ENCODE measurements around the gene PUS1. TPM values are rescaled to one million over a fixed set of nuclear protein-coding genes. Genes with fewer than 3 reads are reported as not detected.

Gene PUS1
- total RNA-seq, 3 donors from 2014 or later: 8.8 to 31.5 (median 20.9) TPM

DNA sequence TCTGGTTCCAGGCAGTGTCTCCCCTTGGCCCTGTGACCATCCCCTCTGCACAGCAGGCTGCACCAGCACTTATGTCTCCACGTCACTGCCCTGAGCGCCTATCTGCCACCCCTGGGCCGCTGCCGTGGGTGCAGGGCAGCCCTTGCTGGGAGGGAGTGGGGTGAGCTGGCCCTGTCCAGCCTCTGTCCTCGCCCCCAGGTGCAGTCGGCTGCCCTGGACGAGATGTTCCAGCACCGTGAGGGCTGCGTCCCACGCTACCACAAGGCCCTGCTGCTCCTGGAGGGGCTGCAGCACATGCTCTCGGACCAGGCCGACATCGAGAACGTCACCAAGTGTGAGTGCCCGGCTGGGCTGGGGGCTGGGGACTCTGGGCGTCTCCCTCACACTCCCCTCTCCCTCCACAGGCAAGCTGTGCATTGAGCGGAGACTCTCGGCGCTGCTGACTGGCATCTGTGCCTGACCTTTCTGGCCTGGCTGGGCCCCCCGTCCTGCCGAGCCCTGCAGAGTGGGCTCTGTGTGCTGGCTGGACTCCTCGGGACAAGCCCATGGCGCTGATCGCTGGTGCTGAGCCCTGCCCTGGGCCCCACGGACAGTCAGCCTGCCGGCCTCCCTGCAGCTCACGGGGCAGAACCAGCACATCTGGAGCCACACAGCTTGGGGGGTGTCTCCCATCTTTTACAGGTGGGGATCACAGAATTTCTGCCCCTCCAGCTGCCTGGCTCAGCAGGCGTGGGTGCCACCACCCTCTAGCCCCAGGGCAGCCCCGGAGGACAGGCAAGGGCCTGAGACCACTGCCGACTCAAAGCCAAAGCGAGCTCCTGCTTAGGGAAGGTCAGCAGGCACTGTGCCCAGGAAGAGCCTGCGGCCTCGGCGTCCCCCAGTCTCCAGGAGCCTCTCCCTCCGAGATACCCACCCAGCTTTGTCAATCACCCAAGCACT, 7.9 kb upstream of the PUS1 start:
- TF ChIP-seq POLR2A (IDR thresholded peaks at IDR 0.05) (no peak), POLR2AphosphoS5 (IDR thresholded peaks at IDR 0.05) (no peak)
- TF ChIP-seq, protein P1, sequence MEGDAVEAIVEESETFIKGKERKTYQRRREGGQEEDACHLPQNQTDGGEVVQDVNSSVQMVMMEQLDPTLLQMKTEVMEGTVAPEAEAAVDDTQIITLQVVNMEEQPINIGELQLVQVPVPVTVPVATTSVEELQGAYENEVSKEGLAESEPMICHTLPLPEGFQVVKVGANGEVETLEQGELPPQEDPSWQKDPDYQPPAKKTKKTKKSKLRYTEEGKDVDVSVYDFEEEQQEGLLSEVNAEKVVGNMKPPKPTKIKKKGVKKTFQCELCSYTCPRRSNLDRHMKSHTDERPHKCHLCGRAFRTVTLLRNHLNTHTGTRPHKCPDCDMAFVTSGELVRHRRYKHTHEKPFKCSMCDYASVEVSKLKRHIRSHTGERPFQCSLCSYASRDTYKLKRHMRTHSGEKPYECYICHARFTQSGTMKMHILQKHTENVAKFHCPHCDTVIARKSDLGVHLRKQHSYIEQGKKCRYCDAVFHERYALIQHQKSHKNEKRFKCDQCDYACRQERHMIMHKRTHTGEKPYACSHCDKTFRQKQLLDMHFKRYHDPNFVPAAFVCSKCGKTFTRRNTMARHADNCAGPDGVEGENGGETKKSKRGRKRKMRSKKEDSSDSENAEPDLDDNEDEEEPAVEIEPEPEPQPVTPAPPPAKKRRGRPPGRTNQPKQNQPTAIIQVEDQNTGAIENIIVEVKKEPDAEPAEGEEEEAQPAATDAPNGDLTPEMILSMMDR (IDR thresholded peaks at IDR 0.05): no peak
- intact Hi-C loops (cut with DNase I; ENCODE audit: low total_unique reads): no loop called here

DNA sequence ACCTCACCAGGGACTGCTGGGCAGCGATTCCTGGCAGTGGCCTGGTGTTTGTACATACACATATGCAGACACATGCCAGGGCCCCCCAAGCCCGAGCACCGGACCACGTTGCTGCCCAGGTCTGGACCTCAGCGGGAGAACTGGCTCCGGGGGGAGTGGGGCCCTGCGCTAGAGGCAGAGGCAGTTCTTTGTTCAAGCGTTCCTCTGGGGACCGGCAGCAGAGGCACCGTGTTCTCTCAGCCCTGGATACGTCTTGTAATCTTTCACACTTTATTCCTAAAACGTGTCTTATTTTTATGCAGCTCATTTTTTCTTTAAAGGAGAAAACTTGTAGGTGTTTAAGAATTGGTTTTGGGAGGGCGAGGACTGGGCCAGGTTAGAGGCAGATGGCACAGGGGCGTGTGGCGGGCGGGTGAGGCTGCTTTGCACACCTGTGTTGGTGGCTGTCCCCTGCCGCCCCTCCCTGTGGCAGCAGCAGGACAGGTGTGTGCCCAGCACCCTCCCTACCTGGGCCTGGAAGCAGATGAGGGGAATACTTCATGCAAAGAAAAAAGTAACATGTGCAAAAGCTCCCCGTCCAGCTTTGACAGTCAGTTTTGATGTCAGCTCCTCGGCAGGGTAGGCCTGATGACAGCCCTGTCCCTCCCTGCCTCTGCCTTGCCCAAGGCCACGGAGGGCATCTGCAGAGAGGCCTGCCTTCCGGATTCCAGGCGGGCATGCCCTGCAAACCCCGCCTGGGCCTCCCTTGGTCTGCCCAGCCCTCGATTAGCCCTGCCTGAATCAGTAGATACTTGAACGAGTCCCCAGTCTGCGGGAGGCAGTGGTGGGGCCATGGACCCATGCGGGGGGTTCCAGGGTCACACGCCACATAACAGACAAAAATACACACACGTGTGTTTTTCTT, 7.0 kb upstream of the PUS1 start:
- TF ChIP-seq POLR2AphosphoS5 (IDR thresholded peaks at IDR 0.05) (no peak), POLR2A (IDR thresholded peaks at IDR 0.05) (no peak)
- no peak overlapping the region for H3K27ac ChIP-seq
- H3K4me3 ChIP-seq: no peak overlapping the region
- H3K4me1 ChIP-seq: no peaks in the 10 kb centered on the region
- intact Hi-C loops (cut with DNase I; ENCODE audit: low total_unique reads): no loop called here
- DNase-seq (ENCODE audit: low spot score in 2 of 2): no peak
- H3K36me3 ChIP-seq: no peaks in the 10 kb centered on the region
- no peaks in the 10 kb centered on the region for H3K27me3 ChIP-seq
- H3K9me3 ChIP-seq: no peaks in the 10 kb centered on the region

More for the DNA sequence above, 7.9 kb upstream of the PUS1 start:
- Histone ChIP-seq H3K27ac (no peak overlapping the region), H3K4me1 (no peaks in the 10 kb centered on the region), H3K4me3 (no peak overlapping the region), H3K27me3 (no peaks in the 10 kb centered on the region), H3K36me3 (no peaks in the 10 kb centered on the region), H3K9me3 (no peaks in the 10 kb centered on the region)
- no peak for DNase-seq (ENCODE audit: low spot score in 2 of 2)

- no peak for DNase-seq (ENCODE audit: low spot score in 2 of 2)
- Histone ChIP-seq H3K27me3 (no peaks in the 10 kb centered on the region), H3K4me1 (no peaks in the 10 kb centered on the region), H3K4me3 (no peak overlapping the region), H3K36me3 (no peaks in the 10 kb centered on the region), H3K9me3 (no peaks in the 10 kb centered on the region), H3K27ac (no peak overlapping the region)
- intact Hi-C loops (cut with DNase I; ENCODE audit: low total_unique reads): no loop called here
- TF ChIP-seq POLR2A (IDR thresholded peaks at IDR 0.05) (no peak), POLR2AphosphoS5 (IDR thresholded peaks at IDR 0.05) (no peak)
- TF ChIP-seq, protein P1 (IDR thresholded peaks at IDR 0.05): no peak
Observed at GRCh38 chr12:131922772-131923171, 6.3 kb upstream of the PUS1 start.

DNA sequence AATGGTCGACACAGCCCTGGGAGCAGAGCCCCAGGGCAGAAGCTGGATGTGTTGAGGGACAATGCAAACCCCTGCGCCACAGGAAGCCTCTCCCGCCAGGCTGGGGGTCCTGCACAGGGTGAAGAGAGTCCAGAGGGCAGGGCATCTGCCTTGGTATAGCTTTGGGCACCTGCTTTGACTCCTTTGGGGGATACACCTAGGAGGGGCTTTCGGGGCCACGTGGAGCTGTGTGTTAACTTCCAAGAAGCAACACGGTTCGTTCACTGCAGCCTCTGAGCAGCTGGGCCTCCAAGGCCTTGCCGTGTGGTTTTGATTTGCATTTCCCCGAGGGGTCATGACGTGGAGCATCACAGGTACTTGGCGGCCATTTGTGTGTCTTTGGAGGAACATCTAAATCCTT, 5.8 kb upstream of the PUS1 start:
- no peak overlapping the region for H3K4me3 ChIP-seq
- H3K4me1 ChIP-seq: no peaks in the 10 kb centered on the region
- H3K27me3 ChIP-seq: no peaks in the 10 kb centered on the region
- H3K27ac ChIP-seq: no peak overlapping the region
- no peak for DNase-seq (ENCODE audit: low spot score in 2 of 2)
- intact Hi-C loops (cut with DNase I; ENCODE audit: low total_unique reads): no loop called here
- no peaks in the 10 kb centered on the region for H3K9me3 ChIP-seq
- TF ChIP-seq, protein P1 (IDR thresholded peaks at IDR 0.05): no peak
- no peak for TF ChIP-seq POLR2AphosphoS5 (IDR thresholded peaks at IDR 0.05)
- no peak for TF ChIP-seq POLR2A (IDR thresholded peaks at IDR 0.05)
- H3K36me3 ChIP-seq: no peaks in the 10 kb centered on the region

- TF ChIP-seq POLR2AphosphoS5 (IDR thresholded peaks at IDR 0.05): no peak
- TF ChIP-seq, protein P1 (IDR thresholded peaks at IDR 0.05): no peak
- no peak for TF ChIP-seq POLR2A (IDR thresholded peaks at IDR 0.05)
- Histone ChIP-seq H3K27me3 (no peaks in the 10 kb centered on the region), H3K9me3 (no peaks in the 10 kb centered on the region), H3K4me1 (peaks cover 0 to 11% of the 10 kb centered on the region in 2 donors), H3K27ac (no peak overlapping the region), H3K4me3 (no peak overlapping the region), H3K36me3 (no peaks in the 10 kb centered on the region)
- intact Hi-C loops (cut with DNase I; ENCODE audit: low total_unique reads): no loop called here
- no peak for DNase-seq (ENCODE audit: low spot score in 2 of 2)
Observed at GRCh38 chr12:131927110-131928079, 1.7 kb upstream of the PUS1 start.

Data from breast epithelium (tissue), 4 donors.